C4-2B (cell line): ENCODE measurements around the gene FRMPD1.

ENCODE experiments used
- ZFX ChIP-seq: fragments of 450-650 bp; IDR thresholded peaks from 2 replicates; pipeline ENCODE4 v1.6.1; 2017
- TF ChIP-seq, protein P1 (sequence below): fragments of 450-650 bp; conservative IDR thresholded peaks from 2 replicates; pipeline ENCODE4 v1.5.1; 2017; ENCODE audit warnings: mild to moderate bottlenecking

DNA sequence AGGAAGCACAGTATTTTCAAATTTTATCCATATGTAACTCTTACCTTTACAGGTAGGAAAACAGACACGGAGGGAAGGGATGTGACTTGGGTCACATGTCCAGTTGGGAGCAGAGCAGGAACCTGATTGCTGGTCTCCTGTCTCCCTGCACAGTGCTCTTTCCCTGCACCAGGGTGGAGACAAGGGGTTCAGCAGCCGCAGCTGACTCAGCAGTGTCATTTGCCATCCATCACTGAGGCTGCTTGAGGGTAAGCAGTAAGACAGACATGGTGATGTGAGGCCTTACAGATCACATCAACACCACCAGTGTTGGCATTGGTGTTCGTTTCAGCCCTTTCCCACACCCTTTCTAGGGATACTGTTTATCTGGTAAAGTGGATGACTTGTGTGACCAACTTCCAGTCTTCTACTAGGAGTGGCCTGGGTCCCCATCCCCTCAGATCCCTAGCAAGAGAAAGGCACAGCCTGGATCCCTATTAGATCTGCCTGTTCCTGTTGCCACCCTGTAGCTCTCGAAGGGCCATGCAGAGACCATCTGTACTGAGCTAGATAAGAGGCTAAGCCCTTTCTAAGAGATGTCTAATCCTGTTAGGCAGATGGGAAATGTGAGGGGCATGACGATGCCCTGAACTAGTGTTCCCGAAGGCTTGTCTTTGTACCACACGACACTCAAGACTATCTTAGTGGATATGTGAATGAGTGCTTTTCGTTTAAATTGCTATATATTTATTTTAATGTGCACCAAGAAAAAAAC lies 29.1 kb downstream of the FRMPD1 start:
- TF ChIP-seq, protein P1, sequence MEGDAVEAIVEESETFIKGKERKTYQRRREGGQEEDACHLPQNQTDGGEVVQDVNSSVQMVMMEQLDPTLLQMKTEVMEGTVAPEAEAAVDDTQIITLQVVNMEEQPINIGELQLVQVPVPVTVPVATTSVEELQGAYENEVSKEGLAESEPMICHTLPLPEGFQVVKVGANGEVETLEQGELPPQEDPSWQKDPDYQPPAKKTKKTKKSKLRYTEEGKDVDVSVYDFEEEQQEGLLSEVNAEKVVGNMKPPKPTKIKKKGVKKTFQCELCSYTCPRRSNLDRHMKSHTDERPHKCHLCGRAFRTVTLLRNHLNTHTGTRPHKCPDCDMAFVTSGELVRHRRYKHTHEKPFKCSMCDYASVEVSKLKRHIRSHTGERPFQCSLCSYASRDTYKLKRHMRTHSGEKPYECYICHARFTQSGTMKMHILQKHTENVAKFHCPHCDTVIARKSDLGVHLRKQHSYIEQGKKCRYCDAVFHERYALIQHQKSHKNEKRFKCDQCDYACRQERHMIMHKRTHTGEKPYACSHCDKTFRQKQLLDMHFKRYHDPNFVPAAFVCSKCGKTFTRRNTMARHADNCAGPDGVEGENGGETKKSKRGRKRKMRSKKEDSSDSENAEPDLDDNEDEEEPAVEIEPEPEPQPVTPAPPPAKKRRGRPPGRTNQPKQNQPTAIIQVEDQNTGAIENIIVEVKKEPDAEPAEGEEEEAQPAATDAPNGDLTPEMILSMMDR = no peak
- no peak for TF ChIP-seq ZFX
